Hepatocyte (in vitro differentiated cells): ENCODE results near the gene CCDC187. TPM values are rescaled to one million over a fixed set of nuclear protein-coding genes. Genes with fewer than 3 reads are reported as not detected.

Source experiments
- DNase-seq: peaks from one replicate; pipeline ENCODE4 v3.0.0-alpha.2; 2016; ENCODE audit warnings: low spot score
- H2AFZ ChIP-seq: fragments of 200-600 bp; sonication (generic); 2 replicates; pipeline ENCODE4 v1.6.0; 2016; ENCODE audit warnings: antibody characterized with exemption, mild to moderate bottlenecking
- H3K27ac ChIP-seq: fragments of 200-600 bp; sonication (generic); 2 replicates; pipeline ENCODE4 v1.5.1; 2016; ENCODE audit warnings: mild to moderate bottlenecking
- H3K27me3 ChIP-seq: fragments of 200-600 bp; sonication (generic); 2 replicates; pipeline ENCODE4 v1.6.1; 2016
- H3K36me3 ChIP-seq: fragments of 200-600 bp; sonication (generic); replicated peaks from 2 replicates; pipeline ENCODE4 v1.5.1; 2016; ENCODE audit warnings: low read depth; ENCODE audit not compliant: insufficient read depth
- H3K4me1 ChIP-seq: fragments of 200-600 bp; sonication (generic); 2 replicates; pipeline ENCODE4 v1.5.1; 2016; ENCODE audit warnings: mild to moderate bottlenecking, moderate library complexity; ENCODE audit not compliant: insufficient read depth
- H3K4me2 ChIP-seq: fragments of 200-600 bp; sonication (generic); 2 replicates; pipeline ENCODE4 v1.6.0; 2016
- H3K4me3 ChIP-seq: fragments of 200-600 bp; sonication (generic); 2 replicates; pipeline ENCODE4 v1.5.1; 2016; ENCODE audit warnings: mild to moderate bottlenecking
- H3K79me2 ChIP-seq: fragments of 200-600 bp; sonication (generic); 2 replicates; pipeline ENCODE4 v1.6.0; 2017; ENCODE audit warnings: mild to moderate bottlenecking
- H3K9me2 ChIP-seq: fragments of 200-600 bp; sonication (generic); replicated peaks from 2 replicates; pipeline ENCODE4 v1.6.0; 2017; ENCODE audit warnings: mild to moderate bottlenecking; ENCODE audit not compliant: insufficient read depth
- H3K9me3 ChIP-seq: fragments of 200-600 bp; sonication (generic); 2 replicates; pipeline ENCODE4 v1.5.1; 2016; ENCODE audit warnings: low read depth, mild to moderate bottlenecking
- H4K20me1 ChIP-seq: fragments of 200-600 bp; sonication (generic); 2 replicates; pipeline ENCODE4 v1.6.0; 2016; ENCODE audit warnings: mild to moderate bottlenecking; ENCODE audit not compliant: insufficient read depth, poor library complexity, severe bottlenecking
- EZH2 ChIP-seq: fragments of 200-600 bp; sonication (generic); IDR thresholded peaks from 2 replicates; pipeline ENCODE4 v1.6.1; 2016; ENCODE audit warnings: antibody characterized with exemption, mild to moderate bottlenecking, borderline replicate concordance
- EZH2phosphoT487 ChIP-seq: fragments of 200-600 bp; sonication (generic); IDR thresholded peaks from one replicate; pipeline ENCODE4 v1.6.1; 2018; ENCODE audit warnings: antibody characterized with exemption, mild to moderate bottlenecking, low read depth, moderate library complexity; ENCODE audit not compliant: unreplicated experiment, severe bottlenecking
- WGBS: methylation state at CpG from one replicate; pipeline ENCODE4 v1.1.6; 2016; ENCODE audit warnings: low lambda C conversion rate; ENCODE audit errors: missing lambda C conversion rate; 5-methylcytosine and 5-hydroxymethylcytosine counted together
- polyA plus RNA-seq: library from polyadenylated mRNA; unstranded; fragments of >200 nt; fragmentation: Nextera tagmentation; extraction: Ambion mirVana; gene quantifications from 2 replicates; pipeline ENCODE4 v1.2.1, GENCODE V29; 2016
- total RNA-seq: library from RNA; depleted of rRNA; stranded (reverse); fragments of >200 nt; gene quantifications from 2 replicates; pipeline ENCODE4 v1.2.3, GENCODE V29; 2014
- TF ChIP-seq, protein P1 (sequence below): fragments of 200-600 bp; sonication (generic); IDR thresholded peaks from 2 replicates; pipeline ENCODE4 v1.5.1; 2016; ENCODE audit warnings: antibody characterized with exemption, mild to moderate bottlenecking; ENCODE audit not compliant: poor library complexity

Gene CCDC187
- total and polyA plus RNA-seq, 2 experiments from 2014 or later = 0.60 to 0.75 TPM

DNA sequence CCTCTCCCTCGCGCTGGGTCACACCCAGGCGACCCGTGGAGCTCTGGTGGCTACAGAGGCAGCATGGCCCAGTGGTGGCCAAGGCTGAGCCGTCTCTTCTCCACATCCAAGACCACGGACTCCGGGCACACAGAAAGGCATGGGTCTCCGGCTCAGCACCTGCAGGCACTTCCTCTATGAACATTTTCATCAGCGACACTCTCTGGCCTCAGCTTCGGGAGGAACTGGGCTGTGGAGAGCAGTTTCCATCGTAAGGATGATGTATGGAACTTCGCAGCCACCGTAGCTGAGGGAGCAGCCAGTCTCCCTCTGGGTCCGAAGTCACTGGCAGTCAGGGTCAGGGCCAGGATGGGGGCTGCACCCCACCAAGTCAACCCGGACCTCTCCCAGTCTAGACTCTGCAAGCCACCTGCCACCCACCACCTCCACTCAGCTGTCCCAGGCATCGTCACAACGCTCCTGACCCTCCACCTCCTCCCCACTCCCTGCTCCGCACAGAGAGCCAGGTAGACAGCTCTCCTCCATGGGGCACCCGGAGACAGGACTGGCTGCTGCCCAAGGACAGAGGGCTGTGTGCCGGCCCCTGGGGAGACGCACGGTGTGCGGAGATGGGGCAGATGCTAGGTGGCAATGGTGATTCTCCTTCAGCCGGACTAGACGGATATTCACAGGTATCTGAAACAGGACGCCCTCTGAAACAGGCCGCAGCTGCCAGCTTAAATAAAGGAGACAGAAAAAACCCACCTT, 68.0 kb downstream of the CCDC187 start:
- Histone ChIP-seq H2AFZ (no peak overlapping the region), H3K4me1 (no peaks in the 10 kb centered on the region), H3K27ac (no peak overlapping the region), H4K20me1 (peaks cover 20% of the 10 kb centered on the region), H3K9me3 (no peaks in the 10 kb centered on the region), H3K79me2 (peaks cover 25% of the 10 kb centered on the region), H3K4me3 (no peak overlapping the region), H3K9me2 (no peaks in the 10 kb centered on the region), H3K4me2 (no peak overlapping the region), H3K36me3 (no peaks in the 10 kb centered on the region), H3K27me3 (no peaks in the 10 kb centered on the region)
- DNase-seq = no peak
- TF ChIP-seq EZH2 (no peak), EZH2phosphoT487 (no peak)
- TF ChIP-seq, protein P1, sequence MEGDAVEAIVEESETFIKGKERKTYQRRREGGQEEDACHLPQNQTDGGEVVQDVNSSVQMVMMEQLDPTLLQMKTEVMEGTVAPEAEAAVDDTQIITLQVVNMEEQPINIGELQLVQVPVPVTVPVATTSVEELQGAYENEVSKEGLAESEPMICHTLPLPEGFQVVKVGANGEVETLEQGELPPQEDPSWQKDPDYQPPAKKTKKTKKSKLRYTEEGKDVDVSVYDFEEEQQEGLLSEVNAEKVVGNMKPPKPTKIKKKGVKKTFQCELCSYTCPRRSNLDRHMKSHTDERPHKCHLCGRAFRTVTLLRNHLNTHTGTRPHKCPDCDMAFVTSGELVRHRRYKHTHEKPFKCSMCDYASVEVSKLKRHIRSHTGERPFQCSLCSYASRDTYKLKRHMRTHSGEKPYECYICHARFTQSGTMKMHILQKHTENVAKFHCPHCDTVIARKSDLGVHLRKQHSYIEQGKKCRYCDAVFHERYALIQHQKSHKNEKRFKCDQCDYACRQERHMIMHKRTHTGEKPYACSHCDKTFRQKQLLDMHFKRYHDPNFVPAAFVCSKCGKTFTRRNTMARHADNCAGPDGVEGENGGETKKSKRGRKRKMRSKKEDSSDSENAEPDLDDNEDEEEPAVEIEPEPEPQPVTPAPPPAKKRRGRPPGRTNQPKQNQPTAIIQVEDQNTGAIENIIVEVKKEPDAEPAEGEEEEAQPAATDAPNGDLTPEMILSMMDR = no peak
- WGBS = 95% methylated on average over 27 of the region's 27 CpGs

DNA sequence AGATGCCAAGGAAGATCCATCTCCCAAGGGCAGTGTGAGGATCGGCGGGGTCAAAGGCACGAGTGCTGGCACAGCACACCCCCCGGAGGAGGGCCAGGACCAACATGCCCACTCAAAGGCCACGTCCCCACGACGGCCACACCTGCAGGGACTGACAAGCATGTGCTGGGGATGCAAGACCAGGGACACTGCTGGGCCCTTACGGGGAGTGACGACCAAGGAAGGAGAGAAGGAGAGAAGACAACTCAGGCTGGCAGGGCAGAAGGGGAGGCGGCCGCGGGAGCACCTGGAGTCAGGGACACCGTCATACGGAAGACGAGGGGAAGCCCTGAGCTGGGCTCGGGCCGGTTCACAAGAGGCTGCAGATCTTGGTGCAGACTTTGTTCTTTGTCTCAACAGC, 68.7 kb downstream of the CCDC187 start:
- no peak overlapping the region for H3K4me2 ChIP-seq
- no peaks in the 10 kb centered on the region for H3K27me3 ChIP-seq
- H3K4me3 ChIP-seq = no peak overlapping the region
- H3K79me2 ChIP-seq = peaks cover 22% of the 10 kb centered on the region
- no peak overlapping the region for H3K27ac ChIP-seq
- H3K9me3 ChIP-seq = no peaks in the 10 kb centered on the region
- H3K4me1 ChIP-seq = no peaks in the 10 kb centered on the region
- 97% methylated on average over 17 of the region's 17 CpGs for WGBS
- no peaks in the 10 kb centered on the region for H3K36me3 ChIP-seq
- no peak for DNase-seq
- TF ChIP-seq EZH2 (no peak), EZH2phosphoT487 (no peak)
- TF ChIP-seq, protein P1 = no peak
- H2AFZ ChIP-seq = no peak overlapping the region
- peaks cover 16% of the 10 kb centered on the region for H4K20me1 ChIP-seq
- H3K9me2 ChIP-seq = no peaks in the 10 kb centered on the region

DNA sequence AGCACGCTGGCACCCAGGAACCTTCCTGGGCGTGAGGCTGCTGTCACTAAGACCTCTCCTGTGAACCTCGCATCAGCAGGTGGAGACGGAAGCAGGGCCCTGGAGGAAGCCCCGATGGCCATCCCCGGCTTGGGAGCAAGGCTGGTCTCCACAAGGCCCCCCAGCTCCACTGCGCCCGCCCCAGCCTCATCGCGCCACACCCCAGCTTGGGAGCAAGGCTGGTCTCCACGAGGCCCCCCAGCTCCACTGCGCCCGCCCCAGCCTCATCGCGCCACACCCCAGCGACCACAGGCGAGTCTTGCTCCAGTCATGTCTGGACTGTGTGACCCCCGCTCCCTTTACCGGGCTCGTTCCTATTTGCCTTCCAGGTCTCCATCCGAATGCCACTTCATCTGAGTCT, 69.3 kb downstream of the CCDC187 start:
- Histone ChIP-seq H3K9me2 (no peaks in the 10 kb centered on the region), H3K79me2 (peaks cover 23% of the 10 kb centered on the region), H2AFZ (no peak overlapping the region), H3K4me3 (no peak overlapping the region), H3K9me3 (no peaks in the 10 kb centered on the region), H3K27ac (no peak overlapping the region), H4K20me1 (peaks cover 13% of the 10 kb centered on the region), H3K36me3 (no peaks in the 10 kb centered on the region), H3K27me3 (no peaks in the 10 kb centered on the region), H3K4me2 (no peak overlapping the region), H3K4me1 (no peaks in the 10 kb centered on the region)
- no peak for TF ChIP-seq EZH2phosphoT487
- no peak for DNase-seq
- 97% methylated on average over 20 of the region's 21 CpGs for WGBS

- TF ChIP-seq EZH2 = no peak
- no peak for TF ChIP-seq EZH2phosphoT487
- TF ChIP-seq, protein P1 = no peak
- H3K4me2 ChIP-seq = no peak overlapping the region
- no peaks in the 10 kb centered on the region for H3K9me2 ChIP-seq
- no peak overlapping the region for H2AFZ ChIP-seq
- peaks cover 22% of the 10 kb centered on the region for H3K79me2 ChIP-seq
- no peak overlapping the region for H3K27ac ChIP-seq
- H3K4me3 ChIP-seq = no peak overlapping the region
- whole genome bisulfite sequencing = 90% methylated on average over 14 of the region's 14 CpGs
- no peaks in the 10 kb centered on the region for H3K4me1 ChIP-seq
- H4K20me1 ChIP-seq = peaks cover 13% of the 10 kb centered on the region
- DNase-seq = no peak
- no peaks in the 10 kb centered on the region for H3K27me3 ChIP-seq
- no peaks in the 10 kb centered on the region for H3K9me3 ChIP-seq
- no peaks in the 10 kb centered on the region for H3K36me3 ChIP-seq
Observed at GRCh38 chr9:136233868-136234267, 70.0 kb downstream of the CCDC187 start.
